Stimulated activated CD4-positive, alpha-beta T cell treated with anti-CD3 and anti-CD28 coated beads, Interleukin-4, amount 100 ng/mL, for 4 hours (primary cell): Measurements from ENCODE around the gene CPSF2.
A peak's percentile ranks its signal among the peaks of the same experiment; 100 is the strongest.

Source experiments
- DNase-seq, 2 experiments: peaks; one replicate each; pipeline ENCODE4 v3.0.0-alpha.2; 2020

The CPSF2 gene

GRCh38 chr14:92121670-92122350 lies at the start of gene CPSF2, which contains the start of gene NDUFB1:
CPSF2 (plus strand) TSS chr14:92121969; CDS start chr14:92130985, 9,016 bp downstream.
NDUFB1 (minus strand) TSS chr14:92121706; CDS start chr14:92117637, 4,069 bp downstream.
- peak; percentile 78 to 83 for DNase-seq

- no peak for DNase-seq
Measured at GRCh38 chr14:92074555-92074954, 47.2 kb upstream of the CPSF2 start.

- DNase-seq: no peak
Measured at GRCh38 chr14:92088494-92088893, 33.3 kb upstream of the CPSF2 start.

- DNase-seq: no peak
Measured at GRCh38 chr14:92093320-92093719, 28.4 kb upstream of the CPSF2 start.

- no peak for DNase-seq
Measured at GRCh38 chr14:92099802-92100201, 22.0 kb upstream of the CPSF2 start.

GRCh38 chr14:92103363-92103989 lies 18.3 kb upstream of the CPSF2 start:
- no peak for DNase-seq

GRCh38 chr14:92105073-92105892 lies 16.5 kb upstream of the CPSF2 start:
- DNase-seq: no peak

GRCh38 chr14:92105893-92106142 lies 16.0 kb upstream of the CPSF2 start:
- DNase-seq: no peak

- peak; percentile 94 to 96 for DNase-seq
Measured at GRCh38 chr14:92106143-92106926, 15.4 kb upstream of the CPSF2 start, which contains the start of gene ATXN3. ATXN3 (minus strand) TSS chr14:92106582; CDS start chr14:92106552, 30 bp downstream.

- DNase-seq: peak in 1 of 2 experiments; percentile 30
Measured at GRCh38 chr14:92108345-92109254, 13.2 kb upstream of the CPSF2 start.

GRCh38 chr14:92109490-92109889 lies 12.3 kb upstream of the CPSF2 start:
- DNase-seq: no peak

GRCh38 chr14:92121207-92121669 lies 531 bp upstream of the CPSF2 start:
- DNase-seq: no peak

- DNase-seq: peak in 1 of 2 experiments; percentile 3
Measured at GRCh38 chr14:92122351-92122677, 545 bp downstream of the CPSF2 start.

GRCh38 chr14:92122761-92123160 lies 992 bp downstream of the CPSF2 start:
- DNase-seq: no peak

- DNase-seq: no peak
Measured at GRCh38 chr14:92134456-92134855, 12.7 kb downstream of the CPSF2 start.

- no peak for DNase-seq
Measured at GRCh38 chr14:92135269-92135668, 13.5 kb downstream of the CPSF2 start.

GRCh38 chr14:92143309-92143708 lies 21.5 kb downstream of the CPSF2 start:
- DNase-seq: no peak

GRCh38 chr14:92143962-92144361 lies 22.2 kb downstream of the CPSF2 start:
- no peak for DNase-seq

- no peak for DNase-seq
Measured at GRCh38 chr14:92144708-92145107, 22.9 kb downstream of the CPSF2 start.

- DNase-seq: no peak
Measured at GRCh38 chr14:92153581-92153980, 31.8 kb downstream of the CPSF2 start.

GRCh38 chr14:92154283-92154942 lies 32.6 kb downstream of the CPSF2 start:
- DNase-seq: no peak
